ENCODE data around the gene PIGK.

DNA sequence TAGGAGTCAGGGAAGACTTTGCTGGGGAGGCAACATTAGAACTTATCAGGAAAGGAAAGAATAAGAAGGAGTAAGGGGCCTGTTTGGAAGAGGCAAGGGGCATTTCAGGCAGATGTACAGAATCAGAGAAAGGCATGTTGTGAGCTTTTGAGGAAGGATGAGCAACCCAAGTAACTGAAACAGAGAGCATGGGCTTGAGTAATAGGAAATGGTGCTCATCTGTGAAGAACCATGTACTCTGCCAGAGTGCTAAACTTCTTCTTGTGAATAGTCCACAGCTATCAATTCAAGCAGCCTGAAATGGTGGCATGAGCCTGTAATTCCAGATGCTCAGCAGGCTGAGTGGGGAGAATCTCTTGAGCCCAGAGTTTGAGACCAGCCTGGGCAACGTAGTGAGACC, 19.2 kb upstream of the PIGK start:
- TF ChIP-seq POLR2A (IDR thresholded peaks at IDR 0.05; ENCODE audit: extremely low read depth, insufficient read length) = no peak
- TF ChIP-seq, protein P1, sequence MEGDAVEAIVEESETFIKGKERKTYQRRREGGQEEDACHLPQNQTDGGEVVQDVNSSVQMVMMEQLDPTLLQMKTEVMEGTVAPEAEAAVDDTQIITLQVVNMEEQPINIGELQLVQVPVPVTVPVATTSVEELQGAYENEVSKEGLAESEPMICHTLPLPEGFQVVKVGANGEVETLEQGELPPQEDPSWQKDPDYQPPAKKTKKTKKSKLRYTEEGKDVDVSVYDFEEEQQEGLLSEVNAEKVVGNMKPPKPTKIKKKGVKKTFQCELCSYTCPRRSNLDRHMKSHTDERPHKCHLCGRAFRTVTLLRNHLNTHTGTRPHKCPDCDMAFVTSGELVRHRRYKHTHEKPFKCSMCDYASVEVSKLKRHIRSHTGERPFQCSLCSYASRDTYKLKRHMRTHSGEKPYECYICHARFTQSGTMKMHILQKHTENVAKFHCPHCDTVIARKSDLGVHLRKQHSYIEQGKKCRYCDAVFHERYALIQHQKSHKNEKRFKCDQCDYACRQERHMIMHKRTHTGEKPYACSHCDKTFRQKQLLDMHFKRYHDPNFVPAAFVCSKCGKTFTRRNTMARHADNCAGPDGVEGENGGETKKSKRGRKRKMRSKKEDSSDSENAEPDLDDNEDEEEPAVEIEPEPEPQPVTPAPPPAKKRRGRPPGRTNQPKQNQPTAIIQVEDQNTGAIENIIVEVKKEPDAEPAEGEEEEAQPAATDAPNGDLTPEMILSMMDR (IDR thresholded peaks at IDR 0.05; ENCODE audit: low read depth, low read length) = no peak
- TF ChIP-seq, protein P2, sequence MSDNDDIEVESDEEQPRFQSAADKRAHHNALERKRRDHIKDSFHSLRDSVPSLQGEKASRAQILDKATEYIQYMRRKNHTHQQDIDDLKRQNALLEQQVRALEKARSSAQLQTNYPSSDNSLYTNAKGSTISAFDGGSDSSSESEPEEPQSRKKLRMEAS (IDR thresholded peaks at IDR 0.05; ENCODE audit: low read depth, low read length) = no peak
- TF ChIP-seq MYC (IDR thresholded peaks at IDR 0.05; ENCODE audit: low read depth, low read length) = no peak
